H9 (cell line): Measurements from ENCODE around the gene MYH8. TPM values are rescaled to one million over a fixed set of nuclear protein-coding genes. Genes with fewer than 3 reads are reported as not detected.

Experiments
- DNase-seq: peaks from one replicate; pipeline ENCODE4 v3.0.0-alpha.2; 2017
- H2AFZ ChIP-seq: one replicate; pipeline ENCODE4 v1.6.1; 2013; ENCODE audit warnings: mild to moderate bottlenecking, low read length, control low read depth, moderate library complexity
- H2AK5ac ChIP-seq: 2 replicates; pipeline ENCODE4 v1.6.1; 2013; ENCODE audit warnings: low read length, control low read depth, mixed read lengths; ENCODE audit not compliant: insufficient read length
- H2BK120ac ChIP-seq: one replicate; pipeline ENCODE4 v1.6.1; 2013; ENCODE audit warnings: low read depth, mild to moderate bottlenecking, low read length, control low read depth, inconsistent platforms; ENCODE audit not compliant: poor library complexity, severe bottlenecking
- H2BK12ac ChIP-seq: 2 replicates; pipeline ENCODE4 v1.6.1; 2013; ENCODE audit warnings: low read length, control low read depth, mixed read lengths, low read depth; ENCODE audit not compliant: insufficient read length
- H2BK15ac ChIP-seq: 2 replicates; pipeline ENCODE4 v1.6.1; 2013; ENCODE audit warnings: low read depth, low read length, control low read depth
- H2BK20ac ChIP-seq: one replicate; pipeline ENCODE4 v1.6.1; 2013; ENCODE audit warnings: low read depth, mild to moderate bottlenecking, low read length, control low read depth, inconsistent platforms; ENCODE audit not compliant: poor library complexity, severe bottlenecking
- H2BK5ac ChIP-seq: 2 replicates; pipeline ENCODE4 v1.6.1; 2013; ENCODE audit warnings: low read length, control low read depth, mixed read lengths; ENCODE audit not compliant: insufficient read length
- H3K14ac ChIP-seq: 2 replicates; pipeline ENCODE4 v1.6.1; 2013; ENCODE audit warnings: low read length, control low read depth; ENCODE audit not compliant: insufficient read depth
- H3K18ac ChIP-seq: 2 replicates; pipeline ENCODE4 v1.6.1; 2013; ENCODE audit warnings: low read depth, mild to moderate bottlenecking, mixed read lengths, low read length, control low read depth; ENCODE audit not compliant: insufficient read length
- H3K23ac ChIP-seq: 2 replicates; pipeline ENCODE4 v1.6.1; 2013; ENCODE audit warnings: low read length, control low read depth, mixed read lengths, low read depth; ENCODE audit not compliant: insufficient read length
- H3K23me2 ChIP-seq: 2 replicates; pipeline ENCODE4 v1.6.1; 2013; ENCODE audit warnings: low read depth, mild to moderate bottlenecking, mixed read lengths, low read length, control low read depth; ENCODE audit not compliant: insufficient read length, poor library complexity, severe bottlenecking
- H3K27ac ChIP-seq: 2 replicates; pipeline ENCODE4 v1.5.1; 2013; ENCODE audit warnings: low read length, control low read depth, mixed read lengths, low read depth; ENCODE audit not compliant: insufficient read length
- H3K27me3 ChIP-seq: 2 replicates; pipeline ENCODE4 v1.6.1; 2013; ENCODE audit warnings: low read length, control low read depth, inconsistent platforms; ENCODE audit not compliant: insufficient read depth
- H3K4ac ChIP-seq: 2 replicates; pipeline ENCODE4 v1.6.1; 2013; ENCODE audit warnings: low read depth, mild to moderate bottlenecking, control low read depth, inconsistent platforms, low read length, moderate library complexity
- H3K4me1 ChIP-seq: 2 replicates; pipeline ENCODE4 v1.6.1; 2013; ENCODE audit warnings: low read length, control low read depth, inconsistent platforms; ENCODE audit not compliant: insufficient read depth
- H3K4me2 ChIP-seq: 2 replicates; pipeline ENCODE4 v1.6.1; 2013; ENCODE audit warnings: low read length, control low read depth, mixed read lengths; ENCODE audit not compliant: insufficient read length, insufficient read depth
- H3K56ac ChIP-seq: 2 replicates; pipeline ENCODE4 v1.6.1; 2013; ENCODE audit warnings: low read depth, mild to moderate bottlenecking, mixed read lengths, low read length, control low read depth; ENCODE audit not compliant: insufficient read length
- H3K79me1 ChIP-seq: 2 replicates; pipeline ENCODE4 v1.6.1; 2013; ENCODE audit warnings: low read depth, mild to moderate bottlenecking, moderate library complexity, low read length, control low read depth, inconsistent platforms; ENCODE audit not compliant: insufficient read depth, poor library complexity, severe bottlenecking
- H3K79me2 ChIP-seq: 2 replicates; pipeline ENCODE4 v1.6.1; 2013; ENCODE audit warnings: low read length, control low read depth, inconsistent platforms; ENCODE audit not compliant: insufficient read depth
- H3K9ac ChIP-seq: 2 replicates; pipeline ENCODE4 v1.6.1; 2013; ENCODE audit warnings: low read length, control low read depth, mixed read lengths; ENCODE audit not compliant: insufficient read length; ENCODE audit errors: extremely low read depth
- H3K9me3 ChIP-seq: one replicate; pipeline ENCODE4 v1.6.1; 2013; ENCODE audit warnings: low read depth, low read length, inconsistent platforms; ENCODE audit not compliant: control insufficient read depth
- H3T11ph ChIP-seq: one replicate; pipeline ENCODE4 v1.6.1; 2013; ENCODE audit warnings: mild to moderate bottlenecking, low read length, control low read depth, inconsistent platforms
- H4K20me1 ChIP-seq: one replicate; pipeline ENCODE4 v1.6.1; 2013; ENCODE audit not compliant: control insufficient read depth, insufficient read length, insufficient read depth
- H4K5ac ChIP-seq: 2 replicates; pipeline ENCODE4 v1.6.1; 2013; ENCODE audit warnings: low read depth, mild to moderate bottlenecking, mixed read lengths, low read length, control low read depth; ENCODE audit not compliant: insufficient read length
- H4K8ac ChIP-seq: replicated peaks from 2 replicates; pipeline ENCODE4 v1.6.1; 2013; ENCODE audit warnings: low read length, control low read depth, mixed read lengths, low read depth; ENCODE audit not compliant: insufficient read length
- H4K91ac ChIP-seq: 2 replicates; pipeline ENCODE4 v1.6.1; 2013; ENCODE audit warnings: low read depth, mild to moderate bottlenecking, moderate library complexity, mixed read lengths, low read length, control low read depth; ENCODE audit not compliant: insufficient read length
- H3K27ac Mint-ChIP-seq, 3 experiments: 2 replicates in 2 of 3; 3 replicates in 1 of 3; pipeline ENCODE4 v1.8.0; 2020 to 2021; ENCODE audit warnings: mixed read lengths in 3 of 3, mild to moderate bottlenecking in 1 of 3, moderate library complexity in 1 of 3
- H3K27me3 Mint-ChIP-seq: 2 replicates; pipeline ENCODE4 v1.8.0; 2021; ENCODE audit warnings: low read depth, mild to moderate bottlenecking, moderate library complexity, mixed read lengths
- H3K36me3 Mint-ChIP-seq, 3 experiments: 2 replicates in 2 of 3; 3 replicates in 1 of 3; pipeline ENCODE4 v1.8.0; 2020 to 2021; ENCODE audit warnings: low read depth in 3 of 3, mixed read lengths in 3 of 3; ENCODE audit not compliant: insufficient read depth in 1 of 3
- H3K4me1 Mint-ChIP-seq, 2 experiments: 2 replicates each; pipeline ENCODE4 v1.8.0; 2020; ENCODE audit warnings: mixed read lengths in 2 of 2
- H3K4me3 Mint-ChIP-seq, 2 experiments: 2 replicates in 1 of 2; 3 replicates in 1 of 2; pipeline ENCODE4 v1.8.0; 2020 to 2021; ENCODE audit warnings: mild to moderate bottlenecking in 2 of 2, mixed read lengths in 2 of 2, moderate library complexity in 1 of 2
- H3K9me3 Mint-ChIP-seq, 2 experiments: 2 replicates in 1 of 2; 3 replicates in 1 of 2; pipeline ENCODE4 v1.8.0; 2020; ENCODE audit warnings: mild to moderate bottlenecking in 2 of 2, mixed read lengths in 2 of 2, moderate library complexity in 1 of 2
- WGBS: extraction: QIAGEN DNeasy Blood & Tissue Kit; methylation state at CpG from one replicate; pipeline ENCODE4 v1.1.7; 2013; ENCODE audit warnings: missing lambda C conversion rate, low lambda C conversion rate, mixed read lengths; ENCODE audit not compliant: insufficient read length; ENCODE audit errors: extremely low coverage; 5-methylcytosine and 5-hydroxymethylcytosine counted together
- total RNA-seq: library from RNA; stranded (reverse); gene quantifications from 2 replicates; pipeline ENCODE4 v1.2.1, GENCODE V29; 2021
- TF ChIP-seq, protein P1 (sequence below): fragments of 200-600 bp; sonication (generic); conservative IDR thresholded peaks from 3 replicates; pipeline ENCODE4 v1.8.0; 2021; ENCODE audit warnings: antibody characterized with exemption, mild to moderate bottlenecking

The MYH8 gene
- total RNA-seq, 1 experiment from 2014 or later, result not detected

DNA sequence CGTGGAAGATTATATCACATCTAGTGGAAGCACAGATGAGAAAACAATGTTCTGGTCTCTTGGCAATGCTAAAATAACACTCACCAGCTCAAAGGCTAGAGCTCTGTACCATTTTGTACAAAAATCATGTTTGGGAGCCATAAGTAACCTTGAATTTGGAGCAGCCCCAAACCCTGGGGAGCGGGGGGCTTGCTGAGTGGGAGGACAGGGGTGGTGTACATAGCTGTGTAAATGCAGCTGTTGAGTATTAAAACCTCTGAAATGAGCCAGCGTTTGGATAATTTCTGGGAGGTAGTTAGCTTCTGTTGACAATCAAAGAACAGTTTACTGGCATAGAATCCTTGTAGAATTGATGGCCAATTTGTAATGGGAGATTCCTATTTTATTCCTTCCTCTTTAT, 4.3 kb downstream of the MYH8 start:
- H3K27me3 ChIP-seq, result no peaks in the 10 kb centered on the region
- no peak overlapping the region for H2BK120ac ChIP-seq
- no peaks in the 10 kb centered on the region for H4K20me1 ChIP-seq
- TF ChIP-seq, protein P1, sequence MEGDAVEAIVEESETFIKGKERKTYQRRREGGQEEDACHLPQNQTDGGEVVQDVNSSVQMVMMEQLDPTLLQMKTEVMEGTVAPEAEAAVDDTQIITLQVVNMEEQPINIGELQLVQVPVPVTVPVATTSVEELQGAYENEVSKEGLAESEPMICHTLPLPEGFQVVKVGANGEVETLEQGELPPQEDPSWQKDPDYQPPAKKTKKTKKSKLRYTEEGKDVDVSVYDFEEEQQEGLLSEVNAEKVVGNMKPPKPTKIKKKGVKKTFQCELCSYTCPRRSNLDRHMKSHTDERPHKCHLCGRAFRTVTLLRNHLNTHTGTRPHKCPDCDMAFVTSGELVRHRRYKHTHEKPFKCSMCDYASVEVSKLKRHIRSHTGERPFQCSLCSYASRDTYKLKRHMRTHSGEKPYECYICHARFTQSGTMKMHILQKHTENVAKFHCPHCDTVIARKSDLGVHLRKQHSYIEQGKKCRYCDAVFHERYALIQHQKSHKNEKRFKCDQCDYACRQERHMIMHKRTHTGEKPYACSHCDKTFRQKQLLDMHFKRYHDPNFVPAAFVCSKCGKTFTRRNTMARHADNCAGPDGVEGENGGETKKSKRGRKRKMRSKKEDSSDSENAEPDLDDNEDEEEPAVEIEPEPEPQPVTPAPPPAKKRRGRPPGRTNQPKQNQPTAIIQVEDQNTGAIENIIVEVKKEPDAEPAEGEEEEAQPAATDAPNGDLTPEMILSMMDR, result no peak
- H3K23me2 ChIP-seq, result no peaks in the 10 kb centered on the region
- no peak overlapping the region for H4K5ac ChIP-seq
- no peak overlapping the region for H3K56ac ChIP-seq
- no peak overlapping the region for H3K9ac ChIP-seq
- H4K91ac ChIP-seq, result no peak overlapping the region
- no peak overlapping the region for H2BK12ac ChIP-seq
- no peak overlapping the region for H3T11ph ChIP-seq
- no peak overlapping the region for H3K4ac ChIP-seq
- peaks cover 3% of the 10 kb centered on the region for H3K4me1 ChIP-seq
- no peaks in the 10 kb centered on the region for H3K79me2 ChIP-seq
- H3K4me2 ChIP-seq, result no peak overlapping the region
- no peak overlapping the region for H2AFZ ChIP-seq
- H3K79me1 ChIP-seq, result no peaks in the 10 kb centered on the region
- no peak overlapping the region for H4K8ac ChIP-seq
- no CpG with 5 or more reads among the region's 3 CpGs for WGBS
- peaks cover 26% of the 10 kb centered on the region in 2 experiments for H3K4me1 Mint-ChIP-seq
- H3K9me3 Mint-ChIP-seq, result no peaks in the 10 kb centered on the region
- H3K27me3 Mint-ChIP-seq, result no peaks in the 10 kb centered on the region; the same call in 1 of the 2 replicates
- no peak overlapping the region for H3K27ac ChIP-seq
- DNase-seq, result no peak
- H3K9me3 ChIP-seq, result no peaks in the 10 kb centered on the region
- no peak overlapping the region for H2BK5ac ChIP-seq
- peak overlapping the region in 1 of 2 experiments; percentile 22; a peak in 1 of 5 replicates for H3K4me3 Mint-ChIP-seq
- no peak overlapping the region for H2BK20ac ChIP-seq
- H3K27ac Mint-ChIP-seq, result peak overlapping the region; percentile 10 to 80 (median 17); a peak in 5 of 7 replicates
- no peak overlapping the region for H3K14ac ChIP-seq
- H3K36me3 Mint-ChIP-seq, result no peaks in the 10 kb centered on the region
- no peak overlapping the region for H2AK5ac ChIP-seq
- no peak overlapping the region for H3K18ac ChIP-seq
- H3K23ac ChIP-seq, result no peak overlapping the region
- no peak overlapping the region for H2BK15ac ChIP-seq
